GM18870 (cell line): Measurements from ENCODE around the gene ADCY7.

ENCODE experiments used
- ATAC-seq: cut with Tn5 transposase; IDR thresholded peaks from one replicate; pipeline ENCODE4 v1.9.1; 2021; ENCODE audit warnings: moderate library complexity; ENCODE audit not compliant: unreplicated experiment

Gene ADCY7

DNA sequence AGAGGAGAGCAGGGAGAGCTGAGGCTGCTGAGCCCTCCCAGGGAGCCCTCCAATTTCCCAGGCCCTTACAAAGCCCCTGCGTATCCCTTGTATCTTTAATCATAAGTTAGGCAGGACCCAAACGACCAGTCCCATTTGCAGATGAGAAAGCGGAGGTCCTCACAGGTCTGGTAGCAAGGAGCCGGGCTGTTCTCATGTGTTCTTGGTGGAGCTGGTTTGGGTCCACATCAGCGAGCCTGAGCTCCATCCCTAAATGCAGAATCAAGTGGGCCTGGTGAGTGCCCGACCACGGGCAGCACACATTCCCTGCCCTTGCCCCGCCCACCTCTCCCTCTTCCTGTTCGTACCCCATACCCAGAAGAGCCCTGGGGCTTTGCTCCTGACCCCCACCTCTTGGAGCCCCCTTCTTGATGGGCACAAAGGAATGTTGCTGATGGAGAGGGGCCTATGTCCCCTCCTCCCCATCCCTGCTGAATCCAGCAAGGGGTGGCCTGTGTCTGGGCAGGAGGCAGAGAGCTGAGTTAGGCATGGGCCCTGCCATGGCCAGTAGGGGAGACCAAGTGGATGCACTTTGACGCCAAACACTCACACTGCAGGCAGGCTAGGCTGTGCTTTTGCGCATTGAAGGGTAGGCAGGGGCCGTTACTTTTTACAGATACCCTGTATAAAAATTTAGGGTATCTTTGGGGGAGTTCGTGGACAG is 18.3 kb upstream of the ADCY7 start:
- ATAC-seq: no peak

DNA sequence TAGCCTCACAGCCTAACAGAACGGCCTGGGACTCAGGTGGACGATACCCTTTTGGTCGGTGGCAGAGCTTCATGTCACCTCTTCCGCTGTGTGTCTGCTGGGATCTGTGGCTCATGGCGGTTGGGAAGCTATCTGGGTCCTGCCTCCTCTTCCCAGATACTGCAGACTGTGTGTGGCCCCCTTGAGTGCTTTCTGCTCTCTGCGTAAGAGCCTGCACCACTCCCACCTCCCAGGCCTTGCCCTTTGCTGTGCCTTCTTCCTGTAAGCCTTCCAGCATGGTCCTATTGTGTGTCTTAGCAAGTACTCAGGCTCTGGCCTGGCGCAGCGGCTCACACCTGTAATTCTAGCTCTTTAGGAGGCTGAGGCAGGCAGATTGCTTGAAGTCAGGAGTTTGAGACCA is 17.5 kb upstream of the ADCY7 start:
- no peak for ATAC-seq

DNA sequence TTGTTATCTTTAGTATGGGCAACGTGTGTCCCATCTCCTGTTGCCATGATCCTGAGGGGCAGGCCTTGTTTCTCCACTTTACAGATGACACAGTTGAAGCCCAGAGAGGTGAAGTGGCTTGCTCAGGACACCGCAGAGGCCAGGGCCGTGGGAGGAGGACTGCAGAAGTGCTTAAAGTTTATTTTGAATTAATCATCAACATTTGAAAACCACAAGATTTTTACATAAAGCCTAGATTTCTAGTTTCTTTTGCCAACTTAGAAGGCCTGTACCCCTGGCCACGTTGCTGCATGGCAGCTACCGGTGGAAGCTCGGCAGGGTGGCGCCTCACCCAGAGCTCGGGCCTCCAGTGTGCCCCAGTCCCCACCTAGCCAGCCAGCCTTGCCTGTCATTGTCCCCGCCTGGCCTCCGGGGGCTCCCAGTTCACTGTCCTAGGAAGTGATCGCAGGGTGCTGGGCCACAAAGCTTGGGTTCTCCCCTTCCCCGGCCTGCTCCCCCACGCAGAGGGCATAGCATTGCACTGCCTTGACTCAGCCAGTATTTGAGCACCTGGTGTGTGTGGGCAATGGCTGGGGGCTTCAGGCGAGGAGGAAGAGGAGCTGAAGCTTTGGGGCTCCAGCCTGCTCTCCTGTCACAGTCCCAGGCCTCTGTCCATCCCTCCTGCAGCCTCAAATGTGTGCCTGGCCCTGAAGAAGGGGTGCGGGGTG is 14.8 kb upstream of the ADCY7 start:
- ATAC-seq: no peak

DNA sequence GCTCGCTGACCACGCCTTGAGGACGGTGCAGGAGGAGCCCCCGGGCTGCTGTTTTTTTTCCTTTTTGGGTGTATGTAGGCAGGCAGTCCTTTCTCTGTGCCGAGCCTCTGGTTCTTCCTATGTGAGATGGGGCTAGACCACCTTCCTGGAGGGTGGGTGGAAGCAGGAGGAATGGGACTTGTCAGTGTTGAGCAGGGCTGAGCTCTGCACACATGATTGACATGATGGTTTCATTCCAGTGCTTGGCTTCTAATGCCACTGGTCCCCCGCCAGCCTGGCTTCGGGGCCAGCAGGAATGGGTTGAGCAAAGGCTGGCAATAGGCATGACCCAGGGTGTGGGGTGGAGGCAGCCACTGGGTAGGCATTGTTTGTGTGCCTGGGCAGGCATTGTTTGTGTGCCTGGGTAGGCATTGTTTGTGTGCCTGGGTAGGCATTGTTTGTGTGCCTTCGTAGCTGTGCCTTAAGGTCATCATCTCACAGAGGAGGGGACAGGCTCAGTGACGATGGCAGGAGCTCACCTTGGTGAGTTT is 14.2 kb upstream of the ADCY7 start:
- no peak for ATAC-seq

DNA sequence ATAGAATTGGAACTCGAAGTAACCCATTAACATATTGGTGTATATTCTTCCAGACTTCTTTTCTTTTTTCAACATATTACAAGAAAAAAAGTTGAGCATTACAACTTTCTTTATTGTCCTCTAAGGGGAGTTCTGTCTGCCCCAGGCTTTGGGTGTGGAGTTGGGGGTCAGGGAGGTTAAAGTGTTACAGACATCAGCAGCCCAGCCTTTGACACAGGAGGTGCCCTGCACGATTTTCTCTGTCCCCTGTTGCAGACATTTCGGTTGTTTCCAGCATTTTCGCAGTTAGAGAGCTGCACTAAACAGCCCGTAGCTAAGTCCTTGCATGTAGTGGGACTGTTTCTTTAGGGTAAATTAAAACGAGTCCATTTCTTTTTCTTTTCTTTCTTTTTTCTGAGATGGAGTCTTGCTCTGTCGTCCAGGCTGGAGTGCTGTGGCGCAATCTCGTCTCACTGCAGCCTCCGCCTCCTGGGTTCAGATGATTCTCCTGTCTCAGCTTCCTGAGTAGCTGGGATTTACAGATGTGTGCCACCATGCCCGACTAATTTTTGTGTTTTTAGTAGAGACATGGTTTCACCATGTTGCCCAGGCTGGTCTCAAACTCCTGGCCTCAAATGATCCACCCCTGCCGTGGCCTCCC is 13.4 kb upstream of the ADCY7 start:
- ATAC-seq: no peak

DNA sequence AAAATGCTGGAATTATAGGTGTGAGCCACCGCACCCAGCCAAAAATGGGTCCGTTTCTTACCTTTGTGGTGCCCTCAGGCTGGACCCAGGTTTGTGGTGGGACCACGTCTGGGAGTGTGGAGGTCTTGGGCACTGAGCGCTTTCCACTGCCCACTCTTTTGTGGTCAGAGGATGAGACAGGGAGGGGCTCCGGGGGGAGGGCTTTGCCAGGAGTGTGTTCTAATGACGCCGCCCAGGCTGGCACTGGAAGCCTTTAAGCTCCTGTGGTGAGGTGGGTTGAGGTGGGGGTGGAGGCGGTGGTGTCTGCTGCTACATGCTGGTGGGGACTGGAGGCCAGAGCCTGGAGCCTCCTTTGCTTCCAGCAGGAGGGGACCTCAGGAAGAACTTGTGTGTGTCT is 12.8 kb upstream of the ADCY7 start:
- no peak for ATAC-seq

DNA sequence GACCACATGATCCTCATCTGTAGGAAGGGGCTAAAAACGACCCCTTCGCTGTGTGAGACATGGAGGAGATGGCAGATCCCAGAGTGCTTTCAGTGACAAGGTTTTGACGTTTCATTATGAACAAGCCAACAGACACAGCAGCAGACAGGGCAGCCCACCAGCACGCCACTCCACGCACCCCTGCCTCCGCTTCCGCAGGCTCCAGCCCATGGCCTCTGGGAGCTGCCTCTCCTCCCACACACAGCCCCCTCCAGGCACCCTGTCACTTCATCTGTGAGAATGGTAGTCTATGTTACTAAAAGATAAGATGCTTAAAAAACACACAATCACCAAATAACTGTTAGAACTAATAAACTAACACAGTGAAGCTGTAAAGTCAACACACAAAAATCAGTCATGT is 12.3 kb upstream of the ADCY7 start:
- no peak for ATAC-seq

DNA sequence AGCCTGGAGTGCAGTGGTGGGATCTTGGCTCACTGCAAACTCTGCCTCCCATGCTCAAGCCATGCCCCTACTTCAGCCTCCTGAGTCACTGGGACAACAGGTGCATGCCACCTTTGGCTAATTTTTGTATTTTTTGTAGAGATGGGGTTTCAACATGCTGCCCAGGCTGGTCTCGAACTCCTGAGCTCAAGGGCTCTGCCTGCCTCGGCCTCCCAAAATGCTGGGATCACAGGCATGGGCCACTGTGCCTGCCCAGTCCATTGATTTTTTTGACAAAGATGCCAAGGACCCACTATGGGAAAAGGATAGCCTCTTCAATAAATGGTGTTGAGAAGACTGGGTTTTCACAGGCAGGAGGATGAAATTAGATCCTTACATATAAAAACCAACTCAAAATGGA is 10.8 kb upstream of the ADCY7 start:
- no peak for ATAC-seq

DNA sequence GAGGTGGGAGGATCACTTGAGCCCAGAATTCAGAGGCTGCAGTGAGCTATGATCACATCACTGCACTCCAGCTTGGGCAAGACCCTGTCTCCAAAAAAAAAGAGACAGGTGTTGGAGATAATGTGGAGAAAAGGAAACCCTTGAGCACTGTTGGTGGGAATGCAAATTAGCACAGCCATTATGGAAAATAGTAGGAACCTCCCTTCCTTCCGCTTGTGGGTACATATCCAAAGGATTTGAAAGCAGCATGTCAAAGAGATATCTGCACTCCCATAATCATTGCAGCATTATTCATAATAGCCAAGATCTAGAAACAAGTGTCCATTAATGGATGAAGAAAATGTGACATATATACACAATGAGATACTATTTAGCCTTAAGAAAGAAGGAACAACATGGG is 9.7 kb upstream of the ADCY7 start:
- no peak for ATAC-seq

DNA sequence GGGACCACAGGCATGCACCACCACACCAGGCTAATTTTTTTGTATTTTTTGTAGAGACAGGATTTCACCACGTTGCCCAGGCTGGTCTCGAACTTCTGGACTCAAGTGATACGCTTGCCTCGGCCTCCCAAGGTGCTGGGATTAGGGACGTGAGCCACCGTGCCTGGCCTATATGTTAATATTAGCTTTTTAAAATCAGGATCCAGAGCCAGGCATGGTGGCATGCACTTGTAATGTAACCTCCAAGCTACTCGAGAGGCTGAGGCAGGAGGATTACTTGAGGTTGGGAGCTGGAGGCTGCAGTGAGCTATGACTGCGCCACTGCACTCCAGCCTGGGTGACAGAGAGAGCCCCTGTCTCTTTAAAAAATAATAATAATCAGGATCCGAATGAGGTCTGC is 8.5 kb upstream of the ADCY7 start:
- ATAC-seq: no peak

DNA sequence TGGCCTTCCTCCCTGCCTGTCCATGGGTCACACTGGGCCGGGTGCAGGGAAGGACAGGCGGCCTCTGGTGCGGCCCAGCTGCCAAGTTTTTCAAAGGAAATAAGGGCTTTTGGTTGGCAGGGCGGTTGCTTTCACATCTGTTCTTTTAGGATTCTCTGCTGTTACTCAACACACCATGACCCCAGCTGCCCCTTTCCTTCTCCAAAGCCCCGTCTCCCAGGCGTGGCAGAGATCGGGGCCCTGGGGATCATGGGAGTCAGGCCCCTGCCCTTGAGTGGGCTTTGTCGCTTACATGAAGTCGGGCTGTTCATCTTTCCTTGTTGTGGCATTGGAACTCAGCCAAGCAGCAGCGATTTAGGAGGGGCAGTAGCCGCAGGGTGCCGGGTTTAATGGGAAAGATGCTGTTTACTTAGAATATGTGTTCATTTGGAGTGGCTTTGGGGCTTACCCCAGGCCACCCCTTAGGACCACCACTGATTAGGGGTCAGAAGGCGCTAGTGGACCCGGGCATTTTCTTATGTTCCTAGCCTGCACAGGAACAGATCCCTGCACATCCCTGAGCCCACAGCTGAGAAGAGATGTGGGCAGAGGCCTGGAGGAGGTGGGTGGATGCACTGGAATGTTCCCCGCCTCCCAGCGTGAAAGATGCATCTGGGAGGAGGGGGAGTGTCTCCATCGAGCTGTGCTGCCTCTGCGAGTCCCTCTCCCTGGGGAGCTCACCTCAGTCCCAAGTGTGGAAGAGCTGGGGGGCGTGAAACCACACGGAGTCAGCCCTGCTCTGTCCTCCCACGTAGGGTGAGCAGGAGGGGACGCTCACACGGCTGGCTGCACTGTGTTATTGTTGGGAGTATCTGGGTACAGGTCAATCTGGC is 6.8 kb upstream of the ADCY7 start:
- ATAC-seq: no peak

DNA sequence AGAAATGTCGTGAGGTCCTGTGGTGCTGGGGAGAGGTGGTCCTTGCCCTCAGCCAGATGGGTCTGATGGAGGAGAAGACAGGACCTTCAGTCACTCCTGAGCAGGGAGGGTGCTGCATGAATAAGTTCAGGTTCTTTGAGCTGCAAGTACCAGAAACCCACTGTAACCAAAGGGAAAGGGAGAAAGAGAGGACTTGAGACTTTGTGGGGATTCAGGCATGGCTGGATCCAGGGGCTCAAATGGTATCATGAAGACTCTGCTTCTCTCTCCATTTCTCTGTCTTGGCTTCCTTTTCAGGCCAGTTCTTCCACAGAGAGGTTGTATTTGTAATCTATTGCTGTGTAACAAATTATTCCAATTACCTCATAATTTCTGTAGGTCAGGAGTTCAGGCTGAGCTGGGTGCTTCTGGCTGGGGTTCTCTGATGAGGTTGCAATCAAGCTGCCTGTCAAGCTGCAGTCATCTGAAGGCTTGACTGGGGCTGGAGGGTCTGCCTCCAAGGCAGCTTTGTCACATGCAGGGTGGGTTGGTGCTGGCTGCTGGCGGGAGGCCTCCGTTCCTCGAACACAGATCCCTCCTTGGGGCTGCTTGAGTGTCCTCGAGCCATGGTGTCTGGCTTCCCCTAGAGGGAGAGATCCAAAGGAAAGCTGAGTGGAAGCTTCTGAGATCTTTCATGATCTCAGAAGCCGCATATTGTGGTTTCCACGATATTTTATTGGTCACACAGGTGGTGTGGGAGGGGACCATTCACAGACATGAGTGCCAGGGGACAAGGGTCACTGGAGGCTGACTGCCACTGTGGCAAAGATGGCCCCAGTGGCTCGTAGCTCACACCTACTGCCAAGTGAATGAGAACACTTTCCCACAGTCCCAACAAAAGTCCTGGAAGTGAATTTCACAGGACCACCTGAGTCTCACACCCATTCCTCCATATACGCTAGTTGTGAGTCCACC is 5.9 kb upstream of the ADCY7 start:
- ATAC-seq: no peak

DNA sequence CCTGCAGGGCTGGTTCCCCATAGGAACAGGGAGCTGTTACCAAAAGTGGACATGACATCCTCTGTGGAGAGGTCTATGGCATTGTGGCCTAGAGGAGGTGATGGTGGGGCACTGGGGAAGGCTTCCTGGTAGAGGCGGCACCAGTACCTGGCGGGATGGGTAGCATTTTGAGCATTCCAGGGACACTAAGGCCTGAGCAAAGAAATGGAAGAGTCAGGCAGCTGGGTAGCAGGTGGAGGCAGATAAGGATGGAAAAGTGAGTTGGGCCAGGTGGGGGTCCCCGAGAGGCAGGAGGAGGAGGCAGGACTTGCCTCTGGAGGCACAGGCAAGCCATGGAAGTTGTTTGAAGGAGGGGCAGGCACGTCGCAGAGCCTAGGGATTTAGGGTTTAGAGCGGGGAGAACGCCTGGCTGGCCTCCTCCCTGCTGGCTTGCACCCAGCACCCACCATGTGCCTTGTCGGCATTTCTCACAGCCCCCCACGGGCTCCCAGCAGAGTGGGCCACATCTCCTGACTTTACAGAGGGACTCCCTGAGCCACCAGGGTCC is 5.1 kb upstream of the ADCY7 start:
- ATAC-seq: no peak

DNA sequence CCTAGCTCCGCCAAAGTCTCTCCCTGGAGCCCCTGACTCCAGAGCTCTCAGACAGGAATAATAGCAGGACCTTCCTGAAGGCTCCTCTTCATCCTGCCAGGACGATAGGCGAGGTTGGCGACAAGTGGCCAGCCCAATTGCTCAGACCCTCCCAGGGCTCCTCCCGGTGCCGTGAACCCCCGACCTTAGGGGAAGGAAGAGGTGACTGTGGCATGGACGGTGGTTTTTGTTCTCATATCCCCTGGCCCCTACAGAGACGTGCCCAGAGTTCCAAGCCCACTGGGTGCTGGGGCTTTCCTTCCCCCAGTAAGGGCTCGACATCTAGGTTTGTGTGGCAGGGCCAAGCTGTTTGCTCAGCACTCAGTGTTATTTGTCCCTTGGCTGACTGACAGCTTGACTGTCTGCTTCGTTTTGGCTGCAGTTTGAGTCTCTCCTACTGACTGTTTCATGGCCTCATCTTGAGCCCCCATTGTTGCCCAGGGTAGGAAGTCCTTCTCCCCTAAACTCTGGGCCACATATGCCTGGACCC is 4.6 kb upstream of the ADCY7 start:
- no peak for ATAC-seq

DNA sequence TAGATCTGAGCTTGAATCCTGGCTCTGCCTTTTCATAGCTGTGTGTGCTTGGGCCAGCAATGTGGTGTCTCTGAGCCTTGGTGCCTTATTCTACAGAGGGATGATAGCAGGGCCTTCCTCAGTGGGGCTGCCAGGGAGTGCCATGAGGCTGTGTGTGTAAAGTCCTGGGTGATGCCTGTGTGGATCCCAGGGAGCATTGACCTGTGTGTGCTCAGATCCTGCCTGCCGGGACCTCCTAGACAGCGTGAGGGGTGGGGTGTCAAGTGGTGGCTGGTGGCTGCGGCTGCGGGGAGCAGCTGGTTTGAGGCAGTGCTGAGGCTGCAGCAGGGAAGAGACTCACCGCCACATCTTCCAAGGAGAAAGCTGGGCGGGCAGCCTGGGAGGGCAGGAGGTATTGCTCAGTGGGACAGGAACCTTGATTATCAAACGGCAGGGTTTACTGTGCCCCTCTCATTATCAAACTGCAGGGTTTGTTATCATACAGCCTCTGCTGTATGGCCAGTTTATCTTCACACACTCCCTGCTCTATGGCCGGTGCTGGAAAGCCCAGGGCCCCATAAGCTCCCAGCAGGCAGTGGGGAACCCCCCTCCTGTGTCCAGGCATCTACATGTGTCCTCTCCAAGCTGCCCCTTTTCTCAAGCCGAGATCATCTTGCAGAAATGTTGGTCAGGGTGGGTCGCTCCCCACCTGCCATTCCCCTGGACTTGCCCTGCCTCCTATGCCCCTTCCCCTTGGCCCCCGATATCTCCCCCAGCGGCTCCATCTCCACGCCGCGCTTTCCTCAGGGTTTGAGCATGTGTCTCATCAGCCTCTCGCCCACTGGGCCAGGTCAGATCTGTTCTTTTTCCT is 3.1 kb upstream of the ADCY7 start:
- ATAC-seq: no peak

DNA sequence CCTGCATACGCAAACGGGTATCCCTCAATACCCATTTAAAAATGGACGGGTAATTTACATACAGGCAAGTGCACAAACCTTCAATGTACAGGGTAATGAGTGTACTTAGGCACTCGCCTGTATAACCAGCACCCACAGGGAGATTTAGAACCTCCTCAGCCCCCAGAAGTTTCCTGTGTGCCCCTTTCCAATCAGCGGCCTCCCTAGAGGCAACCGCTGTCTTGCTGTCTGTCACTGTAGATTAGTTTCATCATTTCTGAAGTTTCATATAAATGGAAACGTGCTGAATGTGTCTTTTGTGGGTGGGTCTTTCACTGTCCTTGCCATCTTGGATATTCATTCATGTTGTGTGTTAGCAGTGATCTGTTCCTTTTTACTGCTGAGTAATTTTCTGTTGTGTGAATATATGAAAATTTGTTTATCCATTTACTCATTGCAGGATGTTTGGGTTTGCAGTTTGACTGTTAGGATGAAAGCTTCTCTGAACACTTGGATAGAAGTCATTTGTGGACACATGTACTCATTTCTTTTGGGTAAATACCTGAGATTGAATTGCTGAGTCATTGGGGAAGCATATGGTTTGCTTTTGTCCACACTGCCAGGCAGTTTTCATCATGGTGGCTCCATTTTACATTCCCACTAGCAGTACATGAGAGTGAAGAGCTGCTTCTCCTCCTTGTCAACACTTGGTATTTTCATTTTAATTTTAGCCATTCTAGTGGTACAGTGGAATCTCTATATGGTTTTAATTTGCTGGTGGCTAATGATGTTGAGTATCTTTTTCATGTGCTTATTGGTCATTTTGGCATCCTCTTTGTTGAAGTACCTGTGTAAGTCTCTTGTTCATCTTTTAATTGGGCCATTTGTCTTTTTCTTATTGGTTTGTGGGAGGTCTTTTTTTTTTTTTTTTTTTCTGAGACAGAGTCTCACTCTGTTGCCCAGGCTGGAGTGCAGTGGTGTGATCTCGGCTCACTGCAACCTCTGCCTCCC is 2.1 kb upstream of the ADCY7 start:
- ATAC-seq: peak; percentile 48

DNA sequence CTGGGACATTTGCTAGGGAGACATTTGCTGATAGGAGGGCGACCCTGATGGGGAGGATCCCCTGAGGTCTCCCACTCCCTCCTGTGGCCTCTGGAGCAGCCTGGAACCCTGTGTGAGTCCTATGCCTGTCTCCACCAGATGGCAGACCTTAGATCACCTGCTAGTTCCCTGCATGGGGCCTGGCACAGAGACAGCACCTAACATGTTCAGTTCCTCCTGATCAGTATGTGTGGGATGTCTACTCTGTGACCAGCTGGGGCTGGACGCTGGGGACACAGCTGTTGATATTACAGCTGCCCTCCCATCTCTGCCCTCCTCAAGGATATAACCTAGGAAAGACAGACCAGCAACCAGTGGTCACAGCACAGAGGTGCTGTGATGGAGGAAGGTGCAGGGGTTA is 1.1 kb upstream of the ADCY7 start:
- no peak for ATAC-seq
